ENCODE measurements around the gene MMP15.

The MMP15 gene

GRCh38 chr16:58020628-58021521 lies 4.7 kb upstream of the MMP15 start:
- DNase-seq: no peak

- DNase-seq: no peak
Measured at GRCh38 chr16:58021661-58022551, 3.6 kb upstream of the MMP15 start.

GRCh38 chr16:58022601-58023371 lies 2.8 kb upstream of the MMP15 start:
- DNase-seq: no peak

GRCh38 chr16:58024486-58025350 lies 836 bp upstream of the MMP15 start:
- no peak for DNase-seq

- DNase-seq: peak; percentile 24
Measured at GRCh38 chr16:58026139-58026704, 668 bp downstream of the MMP15 start.

- no peak for DNase-seq
Measured at GRCh38 chr16:58026705-58027160, 1.2 kb downstream of the MMP15 start.

- peak; percentile 41 for DNase-seq
Measured at GRCh38 chr16:58027161-58027915, 1.8 kb downstream of the MMP15 start.

GRCh38 chr16:58027916-58028455 lies 2.4 kb downstream of the MMP15 start:
- DNase-seq: no peak

GRCh38 chr16:58028541-58029070 lies 3.1 kb downstream of the MMP15 start:
- no peak for DNase-seq

GRCh38 chr16:58029410-58029809 lies 3.9 kb downstream of the MMP15 start:
- DNase-seq: no peak

- no peak for DNase-seq
Measured at GRCh38 chr16:58030136-58030840, 4.7 kb downstream of the MMP15 start.

GRCh38 chr16:58031016-58031800 lies 5.7 kb downstream of the MMP15 start:
- DNase-seq: no peak

- DNase-seq: no peak
Measured at GRCh38 chr16:58032710-58033293, 7.2 kb downstream of the MMP15 start.

GRCh38 chr16:58034128-58034685 lies 8.7 kb downstream of the MMP15 start:
- no peak for DNase-seq

- DNase-seq: peak; percentile 39
Measured at GRCh38 chr16:58034774-58035173, 9.2 kb downstream of the MMP15 start.

GRCh38 chr16:58035356-58036170 lies 10.0 kb downstream of the MMP15 start:
- DNase-seq: no peak

GRCh38 chr16:58036943-58037342 lies 11.4 kb downstream of the MMP15 start:
- no peak for DNase-seq

Measured in NCI-H526 treated with DMSO at 0.1 percent for 48 hours (cell line).